ENCODE measurements around the gene MZT2B.
"Not testable (repeated sequence)": the region's sequence is repeated elsewhere in the genome, so short reads cannot be mapped to it uniquely, and the experiment has no call there.

DNA sequence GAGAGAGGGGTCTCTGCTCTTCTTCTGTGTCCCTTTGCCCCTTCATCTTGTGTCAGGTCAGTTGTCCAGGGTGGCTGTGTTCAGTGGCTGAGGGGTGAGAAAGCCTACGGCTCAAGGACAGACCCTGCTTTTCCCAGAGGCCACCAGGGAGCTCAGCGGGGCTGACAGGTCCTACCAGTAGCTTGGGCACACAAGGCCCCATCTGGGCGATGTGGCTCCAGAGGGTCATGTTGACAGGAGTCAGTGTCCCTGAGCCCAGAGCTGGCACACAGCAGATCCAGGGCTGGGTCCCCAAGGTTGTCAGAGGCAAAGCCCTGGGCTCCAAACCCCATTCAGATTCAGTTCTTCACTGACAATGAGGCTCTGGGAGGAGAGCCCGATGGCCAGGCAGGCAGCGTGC lies 44.9 kb upstream of the MZT2B start:
- TF ChIP-seq, protein P1, sequence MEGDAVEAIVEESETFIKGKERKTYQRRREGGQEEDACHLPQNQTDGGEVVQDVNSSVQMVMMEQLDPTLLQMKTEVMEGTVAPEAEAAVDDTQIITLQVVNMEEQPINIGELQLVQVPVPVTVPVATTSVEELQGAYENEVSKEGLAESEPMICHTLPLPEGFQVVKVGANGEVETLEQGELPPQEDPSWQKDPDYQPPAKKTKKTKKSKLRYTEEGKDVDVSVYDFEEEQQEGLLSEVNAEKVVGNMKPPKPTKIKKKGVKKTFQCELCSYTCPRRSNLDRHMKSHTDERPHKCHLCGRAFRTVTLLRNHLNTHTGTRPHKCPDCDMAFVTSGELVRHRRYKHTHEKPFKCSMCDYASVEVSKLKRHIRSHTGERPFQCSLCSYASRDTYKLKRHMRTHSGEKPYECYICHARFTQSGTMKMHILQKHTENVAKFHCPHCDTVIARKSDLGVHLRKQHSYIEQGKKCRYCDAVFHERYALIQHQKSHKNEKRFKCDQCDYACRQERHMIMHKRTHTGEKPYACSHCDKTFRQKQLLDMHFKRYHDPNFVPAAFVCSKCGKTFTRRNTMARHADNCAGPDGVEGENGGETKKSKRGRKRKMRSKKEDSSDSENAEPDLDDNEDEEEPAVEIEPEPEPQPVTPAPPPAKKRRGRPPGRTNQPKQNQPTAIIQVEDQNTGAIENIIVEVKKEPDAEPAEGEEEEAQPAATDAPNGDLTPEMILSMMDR (conservative IDR thresholded peaks at IDR 0.05): not testable (repeated sequence)
- not testable (repeated sequence) for TF ChIP-seq ZFX (IDR thresholded peaks at IDR 0.05)

All from C4-2B (cell line).